Testis (tissue), 2 donors: ENCODE data around the gene CELSR2.

Experiments
- CTCF ChIP-seq, 3 experiments: fragments of 450-650 bp in 2 of 3; fragments of 200-600 bp in 1 of 3; sonication (generic) in 1 of 3; IDR thresholded peaks; one replicate each; pipeline ENCODE4 v1.5.1; 2016 to 2019; ENCODE audit warnings: antibody characterized with exemption in 3 of 3, mild to moderate bottlenecking in 2 of 3, moderate library complexity in 1 of 3
- POLR2A ChIP-seq: fragments of 450-650 bp; IDR thresholded peaks from one replicate; pipeline ENCODE4 v1.6.1; 2017; ENCODE audit warnings: antibody characterized with exemption, mild to moderate bottlenecking, moderate library complexity

GRCh38 chr1:109254621-109255096, 5.3 kb downstream of the CELSR2 start:
- TF ChIP-seq CTCF (IDR thresholded peaks at IDR 0.05) (no peak), POLR2A (no peak)
